CD1c-positive myeloid dendritic cell (primary cell): Measurements from ENCODE around the gene ZFPM1.
A peak's percentile ranks its signal among the peaks of the same experiment; 100 is the strongest.

ENCODE experiments used
- DNase-seq: peaks from one replicate; pipeline ENCODE4 v3.0.0-alpha.2; 2016; ENCODE audit errors: extremely low spot score

ZFPM1 gene

DNA sequence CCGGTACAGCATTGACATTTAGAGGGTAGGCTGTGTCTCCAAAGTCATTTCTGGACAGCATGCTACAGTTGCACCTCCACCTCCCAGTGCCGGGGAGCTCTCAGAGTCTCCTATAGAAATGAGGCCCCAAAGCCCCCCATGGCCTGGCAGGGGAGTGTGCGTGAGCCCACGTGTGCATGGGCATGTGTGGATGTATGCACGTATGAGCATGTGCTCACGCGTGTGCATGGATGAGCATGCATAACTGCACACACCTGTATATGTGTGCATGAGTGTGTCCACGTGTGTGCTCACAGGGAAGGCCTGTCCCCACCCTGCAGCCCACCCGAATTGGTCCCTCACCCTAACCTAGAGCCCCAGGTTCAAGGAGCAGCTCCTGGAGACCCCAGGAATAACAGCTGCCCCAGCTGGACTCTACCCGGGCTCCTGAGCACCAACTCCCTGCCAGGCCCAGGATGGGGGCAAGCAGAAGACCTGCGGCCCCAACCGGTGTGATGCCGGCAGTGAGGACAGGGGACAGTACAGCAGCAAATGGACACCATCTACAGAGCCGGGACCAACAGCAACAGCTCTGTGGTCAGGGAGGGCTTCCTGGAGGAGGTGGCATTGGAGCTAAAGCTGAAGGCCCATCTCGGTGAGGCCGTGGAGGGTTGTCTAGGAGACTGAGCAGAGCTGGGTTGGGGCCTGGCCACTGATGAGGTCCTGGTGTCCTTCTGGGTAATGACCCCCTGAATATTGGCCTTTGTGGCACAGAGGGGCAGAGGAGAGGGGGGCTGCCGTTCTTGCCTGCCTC is 35.2 kb upstream of the ZFPM1 start:
- DNase-seq = no peak

DNA sequence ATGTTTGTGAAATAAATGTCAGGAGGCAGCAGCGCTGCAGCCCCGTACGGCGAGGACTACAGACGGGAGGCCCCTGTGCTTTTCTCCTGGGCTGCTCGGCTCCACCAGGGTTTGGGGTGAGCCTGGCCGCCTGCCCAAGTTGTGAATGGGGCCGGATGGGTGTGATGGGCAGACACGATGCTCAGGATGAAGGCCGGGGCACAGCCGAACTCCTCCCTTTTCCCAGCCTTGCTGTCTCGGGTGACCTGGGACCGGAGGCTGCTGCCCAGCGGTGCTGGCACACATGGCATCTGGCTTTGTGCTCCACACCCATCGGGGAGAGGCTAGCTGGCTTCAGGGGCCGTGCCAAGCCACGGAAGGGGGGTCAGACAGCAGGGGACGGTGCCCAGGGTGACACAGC is 34.2 kb upstream of the ZFPM1 start:
- DNase-seq = no peak

- DNase-seq = no peak
These were observed 33.3 kb upstream of the ZFPM1 start for GRCh38 chr16:88419790-88420189.

DNA sequence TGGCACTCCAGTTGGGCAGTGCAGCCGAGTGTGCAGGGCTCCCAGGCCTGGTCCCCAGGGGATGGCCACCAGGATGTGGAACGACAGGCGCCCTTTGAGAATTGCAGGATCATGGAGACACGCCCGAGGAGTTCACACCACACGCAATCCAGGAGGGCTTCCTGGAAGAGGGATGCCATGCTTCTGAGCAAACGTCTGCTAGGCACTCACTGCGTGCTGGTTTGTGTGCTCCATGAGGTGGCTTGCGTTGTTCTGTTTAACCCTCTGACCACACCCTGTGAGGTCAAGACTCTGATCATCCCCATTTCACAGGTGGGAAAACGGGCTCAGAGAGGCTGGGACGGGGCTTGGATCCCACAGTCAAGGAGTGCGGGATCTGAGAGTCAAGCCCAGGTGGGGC is 32.6 kb upstream of the ZFPM1 start:
- DNase-seq = no peak

DNA sequence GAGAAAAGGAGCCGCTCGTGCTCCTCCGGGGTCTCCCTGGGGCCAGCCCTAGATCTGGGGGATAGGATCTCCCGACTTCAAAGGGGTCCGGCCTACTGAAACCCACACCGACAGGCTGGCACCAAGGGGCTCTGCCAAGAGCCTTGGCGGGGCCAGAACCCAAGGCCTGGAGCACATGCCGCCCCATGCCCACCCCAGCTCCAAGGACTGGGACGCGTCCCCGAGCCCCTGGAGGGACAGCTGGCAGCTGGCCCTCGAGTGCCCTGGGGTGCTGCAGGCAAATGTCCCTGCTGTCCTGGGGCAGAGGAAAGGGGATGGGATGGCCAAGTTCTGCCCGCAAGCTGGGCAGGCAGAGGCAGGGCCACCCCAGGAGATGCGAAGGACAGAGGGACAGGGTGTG is 31.8 kb upstream of the ZFPM1 start:
- DNase-seq = no peak

DNA sequence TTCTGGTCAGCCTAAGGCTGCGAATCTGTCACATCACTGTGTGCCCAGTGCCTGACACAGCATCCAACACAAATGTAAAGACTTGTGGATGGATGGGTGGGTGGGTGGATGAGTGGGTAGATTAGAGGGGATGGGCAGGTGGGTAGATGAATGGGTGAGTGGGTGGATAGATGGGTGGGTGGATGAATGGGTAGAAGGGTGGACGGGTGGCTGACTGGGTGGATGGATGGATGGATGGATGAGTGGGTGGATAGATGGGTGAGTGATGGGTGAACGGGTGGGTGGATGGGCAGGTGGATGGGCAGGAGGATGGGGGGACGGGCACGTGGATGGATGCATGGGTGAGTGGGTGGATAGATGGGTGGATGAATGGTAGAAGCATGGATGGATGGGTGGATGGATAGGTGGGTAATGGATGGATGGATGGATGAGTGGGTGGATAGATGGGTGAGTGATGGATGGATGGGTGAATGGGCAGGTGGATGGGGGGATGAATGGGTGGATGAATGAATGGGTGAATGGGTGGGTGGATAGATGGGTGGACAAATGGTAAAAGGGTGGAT is 31.1 kb upstream of the ZFPM1 start:
- DNase-seq = no peak

- no peak for DNase-seq
These were observed 30.2 kb upstream of the ZFPM1 start for GRCh38 chr16:88422733-88423447.

DNA sequence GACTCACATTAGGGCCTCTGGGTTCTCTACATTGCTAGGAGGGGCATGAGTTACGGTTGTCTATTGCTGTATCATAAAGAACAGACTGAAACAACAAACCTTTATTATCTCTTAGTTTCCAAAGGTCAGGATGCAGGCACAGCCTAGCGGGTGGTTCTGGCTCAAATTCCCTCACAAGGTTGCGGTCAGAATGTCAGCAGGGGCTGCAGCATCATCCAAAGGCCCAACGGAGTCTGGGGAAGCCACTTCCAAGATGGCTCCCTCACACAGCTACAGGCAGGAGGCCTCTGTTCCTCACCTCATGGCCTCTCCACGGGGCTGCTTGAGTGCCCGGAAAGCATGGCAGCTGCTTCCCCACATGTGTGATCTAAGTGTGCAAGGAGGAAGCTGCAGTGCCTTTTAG is 29.6 kb upstream of the ZFPM1 start:
- no peak for DNase-seq

GRCh38 chr16:88424587-88425235 is 28.4 kb upstream of the ZFPM1 start:
- no peak for DNase-seq

DNA sequence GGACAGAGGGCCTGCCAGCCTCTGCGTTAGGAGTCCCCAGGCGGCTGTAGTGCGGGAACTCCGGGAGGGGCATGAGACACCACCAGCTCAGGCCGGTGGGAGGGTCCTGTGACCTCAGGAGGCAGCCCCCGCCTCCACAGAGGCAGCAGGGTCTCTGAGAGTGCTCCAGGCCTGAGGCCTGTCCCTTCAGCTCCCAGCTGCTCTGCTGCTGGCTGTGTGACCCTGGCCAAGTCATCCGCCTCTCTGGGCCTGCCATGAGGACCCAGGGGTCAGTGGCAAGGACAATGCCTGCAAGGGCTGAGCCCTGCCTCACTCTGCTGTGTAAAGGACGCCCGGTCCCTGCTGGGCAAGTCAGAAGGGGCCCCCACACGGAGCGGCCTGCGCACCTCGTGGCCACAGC is 27.1 kb upstream of the ZFPM1 start:
- no peak for DNase-seq

DNA sequence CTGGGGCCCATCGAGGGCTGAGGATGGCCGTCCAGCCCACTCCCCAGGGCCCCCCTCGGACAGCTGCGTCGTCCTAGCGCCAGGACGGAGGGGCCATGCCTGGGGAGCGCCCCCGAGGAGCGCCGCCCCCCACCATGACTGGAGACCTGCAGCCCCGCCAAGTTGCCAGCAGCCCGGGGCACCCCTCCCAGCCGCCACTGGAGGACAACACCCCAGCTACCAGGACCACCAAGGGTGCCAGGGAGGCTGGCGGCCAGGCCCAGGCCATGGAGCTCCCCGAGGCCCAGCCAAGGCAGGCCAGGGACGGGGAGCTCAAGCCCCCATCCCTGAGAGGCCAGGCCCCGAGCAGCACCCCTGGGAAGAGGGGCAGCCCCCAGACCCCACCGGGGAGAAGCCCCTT is 25.7 kb upstream of the ZFPM1 start:
- no peak for DNase-seq

GRCh38 chr16:88428156-88428555 is 24.9 kb upstream of the ZFPM1 start:
- DNase-seq = no peak

DNA sequence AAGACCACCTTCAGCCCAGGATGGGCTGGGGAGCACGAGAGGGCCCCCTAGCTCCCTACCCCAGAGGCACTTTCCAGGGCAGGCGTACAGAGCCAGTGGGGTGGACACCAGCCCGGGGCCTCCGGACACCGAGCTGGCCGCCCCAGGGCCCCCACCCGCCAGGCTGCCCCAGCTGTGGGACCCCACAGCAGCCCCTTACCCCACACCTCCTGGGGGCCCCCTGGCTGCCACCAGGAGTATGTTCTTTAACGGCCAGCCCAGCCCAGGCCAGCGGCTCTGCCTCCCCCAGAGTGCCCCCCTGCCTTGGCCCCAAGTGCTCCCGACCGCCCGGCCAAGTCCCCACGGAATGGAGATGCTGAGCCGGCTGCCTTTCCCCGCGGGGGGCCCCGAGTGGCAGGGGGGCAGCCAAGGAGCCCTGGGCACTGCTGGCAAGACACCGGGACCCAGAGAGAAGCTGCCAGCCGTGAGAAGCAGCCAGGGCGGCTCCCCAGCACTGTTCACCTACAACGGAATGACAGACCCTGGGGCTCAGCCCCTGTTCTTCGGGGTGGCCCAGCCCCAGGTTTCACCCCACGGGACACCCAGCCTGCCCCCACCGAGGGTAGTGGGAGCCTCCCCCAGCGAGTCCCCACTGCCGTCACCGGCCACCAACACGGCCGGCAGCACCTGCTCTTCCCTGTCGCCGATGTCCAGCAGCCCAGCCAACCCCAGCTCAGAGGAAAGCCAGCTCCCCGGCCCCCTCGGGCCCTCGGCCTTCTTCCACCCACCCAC is 24.3 kb upstream of the ZFPM1 start:
- no peak for DNase-seq

DNA sequence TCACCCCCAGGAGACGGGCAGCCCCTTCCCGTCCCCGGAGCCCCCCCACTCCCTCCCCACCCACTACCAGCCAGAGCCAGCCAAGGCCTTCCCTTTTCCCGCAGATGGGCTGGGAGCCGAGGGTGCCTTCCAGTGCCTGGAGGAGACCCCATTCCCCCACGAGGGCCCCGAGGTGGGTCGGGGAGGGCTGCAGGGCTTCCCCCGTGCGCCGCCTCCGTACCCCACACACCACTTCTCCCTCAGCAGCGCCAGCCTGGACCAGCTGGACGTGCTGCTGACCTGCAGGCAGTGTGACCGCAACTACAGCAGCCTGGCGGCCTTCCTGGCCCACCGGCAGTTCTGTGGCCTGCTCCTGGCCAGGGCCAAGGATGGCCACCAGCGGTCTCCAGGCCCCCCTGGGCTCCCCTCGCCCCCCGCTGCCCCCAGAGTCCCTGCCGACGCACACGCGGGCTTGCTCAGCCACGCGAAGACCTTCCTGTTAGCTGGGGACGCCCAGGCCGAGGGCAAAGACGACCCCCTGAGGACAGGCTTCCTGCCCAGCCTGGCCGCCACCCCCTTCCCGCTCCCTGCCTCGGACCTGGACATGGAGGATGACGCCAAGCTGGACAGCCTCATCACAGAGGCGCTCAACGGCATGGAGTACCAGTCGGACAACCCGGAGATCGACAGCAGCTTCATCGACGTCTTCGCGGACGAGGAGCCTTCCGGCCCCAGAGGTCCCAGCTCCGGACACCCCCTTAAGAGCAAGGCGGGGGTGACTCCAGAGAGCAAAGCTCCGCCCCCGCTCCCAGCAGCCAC is 23.5 kb upstream of the ZFPM1 start:
- DNase-seq = no peak

GRCh38 chr16:88430185-88430523 is 22.9 kb upstream of the ZFPM1 start:
- no peak for DNase-seq

DNA sequence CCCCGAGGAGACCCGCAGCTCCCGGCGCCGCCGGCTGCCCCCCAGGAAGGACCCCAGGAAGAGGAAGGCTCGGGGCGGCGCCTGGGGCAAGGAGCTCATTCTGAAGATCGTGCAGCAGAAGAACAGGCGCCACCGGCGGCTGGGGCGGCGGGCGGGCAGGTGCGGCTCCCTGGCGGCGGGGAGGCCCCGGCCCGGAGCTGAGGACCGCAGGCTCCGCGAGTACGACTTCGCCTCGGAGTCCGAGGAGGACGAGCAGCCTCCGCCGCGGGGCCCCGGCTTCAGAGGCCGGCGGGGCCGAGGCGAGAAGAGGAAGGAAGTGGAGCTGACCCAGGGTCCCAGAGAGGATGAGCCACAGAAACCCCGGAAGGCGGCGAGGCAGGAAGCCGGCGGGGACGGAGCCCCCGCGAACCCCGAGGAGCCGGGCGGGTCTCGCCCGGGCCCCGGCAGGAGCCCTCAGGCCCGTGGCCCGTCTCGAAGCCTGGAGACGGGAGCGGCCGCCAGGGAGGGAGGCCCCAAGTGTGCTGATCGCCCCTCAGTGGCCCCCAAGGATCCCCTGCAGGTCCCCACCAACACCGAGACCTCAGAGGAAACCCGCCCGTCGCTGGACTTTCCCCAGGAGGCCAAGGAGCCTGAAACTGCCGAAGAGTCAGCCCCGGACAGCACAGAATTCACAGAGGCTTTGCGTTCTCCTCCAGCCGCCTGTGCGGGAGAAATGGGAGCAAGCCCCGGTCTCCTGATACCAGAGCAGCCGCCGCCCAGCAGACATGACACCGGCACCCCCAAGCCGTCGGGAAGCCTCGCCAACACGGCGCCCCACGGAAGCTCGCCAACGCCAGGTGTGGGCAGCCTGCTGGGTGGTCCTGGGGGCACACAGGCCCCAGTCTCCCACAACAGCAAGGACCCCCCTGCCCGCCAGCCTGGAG is 22.3 kb upstream of the ZFPM1 start:
- DNase-seq = peak; percentile 58

GRCh38 chr16:88431651-88432050 is 21.4 kb upstream of the ZFPM1 start:
- DNase-seq = no peak

DNA sequence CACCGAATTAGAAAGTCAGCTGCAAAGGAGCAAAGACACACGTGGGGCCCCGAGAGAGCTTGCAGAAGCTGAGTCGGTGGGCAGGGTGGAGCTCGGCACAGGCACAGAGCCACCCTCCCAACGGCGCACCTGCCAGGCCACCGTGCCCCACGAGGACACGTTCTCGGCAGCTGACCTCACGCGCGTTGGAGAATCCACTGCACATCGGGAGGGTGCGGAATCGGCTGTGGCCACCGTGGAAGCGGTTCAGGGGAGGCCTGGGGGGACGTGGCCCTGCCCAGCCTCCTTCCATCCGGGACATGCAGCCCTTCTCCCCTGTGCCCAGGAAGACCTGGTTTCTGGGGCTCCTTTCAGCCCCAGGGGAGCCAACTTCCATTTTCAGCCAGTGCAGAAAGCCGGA is 20.9 kb upstream of the ZFPM1 start:
- no peak for DNase-seq

- DNase-seq = no peak
These were observed 20.3 kb upstream of the ZFPM1 start for GRCh38 chr16:88432753-88433152.
